C4-2B (cell line): ENCODE results near the gene HOXC13.

Experiments used
- CTCF ChIP-seq: fragments of 450-650 bp; conservative IDR thresholded peaks from 2 replicates; pipeline ENCODE4 v1.5.1; 2017; ENCODE audit warnings: mild to moderate bottlenecking
- ZFX ChIP-seq: fragments of 450-650 bp; IDR thresholded peaks from 2 replicates; pipeline ENCODE4 v1.6.1; 2017

- TF ChIP-seq CTCF = no peak
- no peak for TF ChIP-seq ZFX
Measured at GRCh38 chr12:53952335-53952694, 13.7 kb downstream of the HOXC13 start.
